ENCODE measurements around the gene CACHD1. TPM values are rescaled to one million over a fixed set of nuclear protein-coding genes. Genes with fewer than 3 reads are reported as not detected.

Gene CACHD1
- total and polyA plus RNA-seq, 2 of the 8 experiments (the other 6 are each of a cell fraction or from before 2014, with no cell fraction given), result 22.2 to 42.5 TPM

DNA sequence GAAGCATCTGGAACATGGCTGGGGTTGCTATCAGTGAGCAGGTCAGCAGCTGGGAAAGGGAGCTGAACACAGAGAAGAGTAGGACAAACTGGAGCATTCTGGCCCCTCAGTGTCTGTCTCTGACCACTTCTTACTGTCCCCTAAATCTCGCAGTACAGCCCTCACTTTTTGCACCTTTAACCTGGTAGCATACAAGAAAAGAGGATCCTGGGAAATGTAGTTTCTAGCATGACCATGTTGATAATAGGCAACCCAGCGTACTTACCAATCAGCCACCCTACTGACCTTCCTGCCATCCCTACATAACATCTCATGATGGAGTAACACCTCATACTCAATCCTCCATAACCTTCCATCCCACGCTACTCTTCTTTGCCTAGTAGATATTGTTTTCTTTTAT lies 175.8 kb downstream of the CACHD1 start:
- no peaks in the 10 kb centered on the region for H3K23me2 ChIP-seq (ENCODE audit: low read depth, low read length)
- DNase-seq (ENCODE audit: low read depth in 1 of 2, low spot score in 2 of 2), result no peak
- no peak overlapping the region for H3K27ac ChIP-seq (ENCODE audit: low read depth, low read length)
- ChIA-PET POLR2A (ENCODE audit: partially characterized antibody) (interaction anchor here (0.7 kb wide), 1 partner anchor 400 kb away, joined by 3 read pairs; no protein-coding TSS in a partner anchor), CTCF (ENCODE audit: partially characterized antibody) (interaction anchor here (1.2 to 1.3 kb wide), 2 partner anchors 27 to 67 kb away, joined by 3 to 4 read pairs; no protein-coding TSS in a partner anchor)
- no peaks in the 10 kb centered on the region for H3K79me1 ChIP-seq (ENCODE audit: low read depth, low read length)
- FAIRE-seq, result no peak
- no peak overlapping the region for H2BK15ac ChIP-seq (ENCODE audit: low read length)
- H3K36me3 ChIP-seq (ENCODE audit: control insufficient read depth in 2 of 4, insufficient read depth in 4 of 4, low read length in 3 of 4), result peaks cover 3 to 82% (median 21%) of the 10 kb centered on the region in 4 experiments; a peak in 5 of 8 replicates
- H3K79me2 ChIP-seq (ENCODE audit: control insufficient read depth in 1 of 2, insufficient read depth in 2 of 2, low read length in 2 of 2), result no peaks in the 10 kb centered on the region
- WGBS, 2 experiments (ENCODE audit: extremely low coverage in 1 of 2, insufficient coverage in 1 of 2, insufficient read length in 1 of 2, insufficient replicate concordance in 2 of 2, low coverage in 1 of 2, low lambda C conversion rate in 2 of 2, missing lambda C conversion rate in 1 of 2), result 88% methylated on average over 3 of the region's 3 CpGs; no CpG with 5 or more reads in 1 of the 2 experiments
- H3K4ac ChIP-seq (replicated peaks; ENCODE audit: insufficient read length, low read depth, low read length), result no peak overlapping the region
- TF ChIP-seq SIX5 (IDR thresholded peaks at IDR 0.05; ENCODE audit: low read depth, low read length), result peak; percentile 32; the same call in 1 of the 2 replicates
- 0 out of 2 replicates have a peak, but pooled peaks have one; percentile 26 for TF ChIP-seq POLR2AphosphoS5 (IDR thresholded peaks at IDR 0.05; ENCODE audit: low read depth, low read length)
- TF ChIP-seq KDM1A (IDR thresholded peaks at IDR 0.05; ENCODE audit: borderline replicate concordance, low read length), result no peak
- H2BK5ac ChIP-seq (ENCODE audit: low read depth, low read length), result no peak overlapping the region
- no peaks in the 10 kb centered on the region for H3K9me3 ChIP-seq (ENCODE audit: insufficient read depth in 2 of 2, low read depth in 1 of 2, low read length in 1 of 2)
- no peak overlapping the region for H2AFZ ChIP-seq (ENCODE audit: low read length)
- H3K4me2 ChIP-seq (ENCODE audit: insufficient read depth in 1 of 2, low read depth in 2 of 2, low read length in 2 of 2), result no peak overlapping the region; a peak in 1 of 4 replicates
- H3K14ac ChIP-seq (ENCODE audit: insufficient read length), result no peak overlapping the region
- no peak overlapping the region for H2BK120ac ChIP-seq (replicated peaks; ENCODE audit: low read depth, low read length)
- no peak overlapping the region for H2BK20ac ChIP-seq (ENCODE audit: low read length)
- no peak overlapping the region for H3K56ac ChIP-seq (replicated peaks; ENCODE audit: insufficient read length, low read depth, low read length)
- H4K20me1 ChIP-seq (replicated peaks in 1 of 2; ENCODE audit: control insufficient read depth in 1 of 2, insufficient read depth in 2 of 2, low read length in 2 of 2), result no peaks in the 10 kb centered on the region
- H3K18ac ChIP-seq (ENCODE audit: extremely low read depth, low read length), result no peak overlapping the region
- H3K9ac ChIP-seq (replicated peaks in 1 of 4; ENCODE audit: extremely low read depth in 1 of 4, low read depth in 3 of 4, low read length in 3 of 4), result no peak overlapping the region
- no peak overlapping the region for H4K5ac ChIP-seq (ENCODE audit: insufficient read length, low read depth, low read length)
- no peak overlapping the region for H4K91ac ChIP-seq (replicated peaks; ENCODE audit: insufficient read length, low read length)
- H3K4me3 ChIP-seq (ENCODE audit: extremely low read depth in 1 of 4, insufficient read depth in 2 of 4, low read depth in 3 of 4, low read length in 4 of 4), result no peak overlapping the region
- no peaks in the 10 kb centered on the region for H3K27me3 ChIP-seq (replicated peaks in 1 of 4; ENCODE audit: control insufficient read depth in 3 of 4, extremely low read depth in 1 of 4, insufficient read depth in 3 of 4, low read length in 3 of 4)
- no peak overlapping the region for H4K8ac ChIP-seq (ENCODE audit: extremely low read depth, insufficient read depth, low read length)
- H3K4me1 ChIP-seq (replicated peaks in 1 of 4; ENCODE audit: control insufficient read depth in 3 of 4, insufficient read depth in 4 of 4, low read length in 3 of 4), result peaks cover 0 to 8% (median 0%) of the 10 kb centered on the region in 4 experiments; a peak in 2 of 7 replicates
- no peak overlapping the region for H3K23ac ChIP-seq (ENCODE audit: insufficient read length)
- no peak overlapping the region for H2BK12ac ChIP-seq (ENCODE audit: low read depth, low read length)
- H2AK5ac ChIP-seq (ENCODE audit: low read depth, low read length), result no peak overlapping the region

Measured in H1 (cell line).